Astrocyte of the cerebellum (primary cell): ENCODE data around the gene THBS4.

Experiments used
- DNase-seq: peaks from one replicate; pipeline ENCODE4 v3.0.0-alpha.2; 2011; ENCODE audit warnings: low read depth
- H3K4me3 ChIP-seq: 2 replicates; pipeline ENCODE4 v1.5.1; 2011; ENCODE audit warnings: mild to moderate bottlenecking, low read depth, low read length, moderate library complexity
- CTCF ChIP-seq: IDR thresholded peaks from 2 replicates; pipeline ENCODE4 v1.5.1; 2012; ENCODE audit warnings: low read length, low read depth, moderate library complexity, mild to moderate bottlenecking; ENCODE audit errors: missing control alignments
- in situ Hi-C: cut with HindIII; loops from 2 replicates; pipeline ENCODE4 v1.10.0; 2017; ENCODE audit warnings: low sequenced_read_pairs

Gene THBS4

DNA sequence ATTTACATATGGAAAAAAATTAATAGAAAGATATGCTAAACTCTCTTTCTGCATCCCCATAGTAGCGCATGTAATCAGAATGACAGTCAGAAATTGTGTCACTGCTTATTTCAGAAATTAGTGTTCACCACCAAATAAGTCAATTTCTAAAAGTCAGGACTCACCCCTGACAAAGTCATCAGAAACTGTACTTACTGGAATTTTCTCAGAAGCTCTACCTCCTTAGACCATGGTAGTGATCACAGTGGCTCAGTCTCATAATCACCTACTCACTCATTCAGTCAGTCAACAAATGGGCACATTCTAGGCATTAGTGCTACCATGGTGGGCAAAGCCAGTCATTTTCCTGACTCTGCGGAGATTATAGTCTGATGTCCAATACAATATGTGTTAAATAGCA is 22.0 kb downstream of the THBS4 start:
- H3K4me3 ChIP-seq = no peak overlapping the region
- no peak for DNase-seq
- TF ChIP-seq CTCF = no peak
- in situ Hi-C loops = no loop called here

DNA sequence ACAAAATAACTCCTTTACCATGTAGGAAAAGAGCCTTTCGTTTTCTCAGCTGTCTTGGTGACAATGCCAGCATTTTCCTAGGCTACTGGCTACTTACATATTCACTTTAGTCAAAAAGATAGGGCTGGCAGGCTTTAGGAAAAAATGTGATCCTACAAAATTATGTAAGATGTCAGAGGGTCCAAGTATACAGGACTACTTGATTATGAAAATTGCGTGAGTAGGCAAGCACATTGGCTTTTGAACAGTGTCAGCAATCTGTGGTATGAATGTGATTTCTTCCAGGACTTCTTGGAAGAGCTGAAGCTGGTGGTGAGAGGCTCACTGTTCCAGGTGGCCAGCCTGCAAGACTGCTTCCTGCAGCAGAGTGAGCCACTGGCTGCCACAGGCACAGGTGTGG is 22.8 kb downstream of the THBS4 start:
- TF ChIP-seq CTCF = no peak
- DNase-seq = no peak
- no peak overlapping the region for H3K4me3 ChIP-seq
- in situ Hi-C loops = no loop called here

DNA sequence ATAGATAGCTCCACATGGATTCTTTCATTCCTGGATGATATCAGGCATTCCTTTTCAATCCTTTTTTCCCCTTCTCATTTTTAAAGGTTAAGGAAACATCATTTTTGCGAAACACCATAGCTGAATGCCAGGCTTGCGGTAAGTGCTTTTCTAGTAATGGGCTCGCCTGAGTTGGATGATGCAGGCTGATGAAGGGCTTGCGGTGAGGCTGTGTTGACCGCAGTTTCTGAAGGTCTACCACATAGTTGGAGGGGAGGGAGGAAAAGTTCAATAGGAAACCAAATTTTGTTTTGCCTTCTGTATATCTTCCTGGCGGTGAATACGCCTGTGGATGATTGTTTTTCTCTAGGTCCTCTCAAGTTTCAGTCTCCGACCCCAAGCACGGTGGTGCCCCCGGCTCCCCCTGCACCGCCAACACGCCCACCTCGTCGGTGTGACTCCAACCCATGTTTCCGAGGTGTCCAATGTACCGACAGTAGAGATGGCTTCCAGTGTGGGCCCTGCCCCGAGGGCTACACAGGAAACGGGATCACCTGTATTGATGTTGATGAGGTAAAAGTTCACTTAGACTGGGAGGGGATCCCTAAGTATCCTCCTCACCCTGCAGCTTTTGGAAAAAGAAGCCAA is 24.3 kb downstream of the THBS4 start:
- no peak for DNase-seq
- no peak overlapping the region for H3K4me3 ChIP-seq
- no peak for TF ChIP-seq CTCF
- in situ Hi-C loops = no loop called here

DNA sequence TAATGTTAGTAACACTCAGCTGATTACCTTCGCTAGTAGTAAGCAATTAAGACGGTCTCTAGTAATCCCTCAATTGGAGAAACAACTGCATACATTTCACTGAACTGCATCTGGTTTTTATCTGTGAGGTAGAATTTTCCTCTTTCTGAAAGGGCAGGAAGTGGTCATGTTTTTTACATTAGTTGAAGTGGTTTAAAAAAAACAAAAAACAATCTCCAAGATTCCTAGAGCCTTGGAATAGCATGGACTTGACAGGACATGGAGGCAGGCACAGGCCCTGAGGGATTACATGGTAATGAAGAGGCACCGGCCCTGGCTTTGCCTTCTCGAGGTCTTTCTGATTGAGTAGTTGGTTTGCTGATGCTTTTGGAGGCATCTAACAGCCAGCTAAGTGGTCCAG is 25.8 kb downstream of the THBS4 start:
- DNase-seq = no peak
- no peak overlapping the region for H3K4me3 ChIP-seq
- no peak for TF ChIP-seq CTCF

GRCh38 chr5:80061547-80061946 is 26.4 kb downstream of the THBS4 start:
- in situ Hi-C loops = no loop called here
- no peak overlapping the region for H3K4me3 ChIP-seq
- no peak for TF ChIP-seq CTCF
- DNase-seq = no peak

More for the DNA sequence above, 25.8 kb downstream of the THBS4 start:
- in situ Hi-C loops = no loop called here

GRCh38 chr5:80064124-80064523 is 29.0 kb downstream of the THBS4 start:
- in situ Hi-C loops = no loop called here
- DNase-seq = peak; percentile 9
- H3K4me3 ChIP-seq = no peak overlapping the region
- no peak for TF ChIP-seq CTCF
